Measurements from ENCODE around the gene RPP38. TPM values are rescaled to one million over a fixed set of nuclear protein-coding genes. Genes with fewer than 3 reads are reported as not detected.

The RPP38 gene
- total RNA-seq, 1 donor from 2014 or later = 13.0 TPM

DNA sequence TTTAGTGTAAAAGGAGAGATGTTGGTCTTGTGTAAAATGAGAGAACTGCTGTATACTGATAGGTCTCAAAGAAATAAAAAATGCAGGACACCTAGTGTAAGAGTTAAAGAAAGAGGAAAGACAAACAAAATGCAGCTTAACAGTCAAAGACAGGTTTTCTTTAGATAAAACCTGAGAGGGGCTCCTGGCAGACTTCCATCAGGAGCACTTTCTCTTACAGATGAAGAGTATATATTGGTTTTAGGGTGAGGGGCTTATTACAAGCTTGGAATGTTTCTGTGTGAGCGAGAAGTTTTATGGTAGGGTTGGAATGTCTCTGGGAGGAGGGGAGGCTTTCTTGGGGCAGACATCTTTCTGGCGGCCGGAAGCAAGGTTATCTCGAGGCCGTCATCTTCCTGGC, 24.8 kb upstream of the RPP38 start:
- no peaks in the 10 kb centered on the region for H3K9me3 Mint-ChIP-seq (ENCODE audit: unreplicated experiment)

DNA sequence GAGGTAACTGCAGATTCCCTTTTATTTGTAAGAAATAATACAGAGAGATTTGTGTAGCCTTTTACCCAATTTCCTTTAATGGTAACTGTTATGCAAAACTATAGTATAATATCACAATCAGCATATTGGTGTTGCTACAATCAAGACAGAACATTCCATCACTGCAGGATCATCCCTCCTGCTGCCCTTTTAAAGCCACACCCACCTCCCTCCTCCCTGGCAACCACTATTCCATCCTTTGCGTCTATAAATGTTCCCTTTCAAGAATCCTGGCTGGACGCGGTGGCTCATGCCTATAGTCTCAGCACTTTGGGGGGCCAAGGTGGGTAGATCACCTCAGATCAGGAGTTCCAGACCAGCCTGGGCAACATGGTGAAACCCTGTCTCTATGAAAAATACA, 21.7 kb upstream of the RPP38 start:
- peaks cover 6% of the 10 kb centered on the region for H3K36me3 Mint-ChIP-seq (ENCODE audit: low read depth, unreplicated experiment)
- no peak overlapping the region for H3K4me3 Mint-ChIP-seq (ENCODE audit: unreplicated experiment)
- no peak overlapping the region for H3K27ac Mint-ChIP-seq (ENCODE audit: unreplicated experiment)
- H3K27me3 Mint-ChIP-seq (ENCODE audit: unreplicated experiment) = no peaks in the 10 kb centered on the region
- H3K9me3 Mint-ChIP-seq (ENCODE audit: unreplicated experiment) = no peaks in the 10 kb centered on the region
- no peak for DNase-seq (ENCODE audit: low spot score)
- TF ChIP-seq, protein P1, sequence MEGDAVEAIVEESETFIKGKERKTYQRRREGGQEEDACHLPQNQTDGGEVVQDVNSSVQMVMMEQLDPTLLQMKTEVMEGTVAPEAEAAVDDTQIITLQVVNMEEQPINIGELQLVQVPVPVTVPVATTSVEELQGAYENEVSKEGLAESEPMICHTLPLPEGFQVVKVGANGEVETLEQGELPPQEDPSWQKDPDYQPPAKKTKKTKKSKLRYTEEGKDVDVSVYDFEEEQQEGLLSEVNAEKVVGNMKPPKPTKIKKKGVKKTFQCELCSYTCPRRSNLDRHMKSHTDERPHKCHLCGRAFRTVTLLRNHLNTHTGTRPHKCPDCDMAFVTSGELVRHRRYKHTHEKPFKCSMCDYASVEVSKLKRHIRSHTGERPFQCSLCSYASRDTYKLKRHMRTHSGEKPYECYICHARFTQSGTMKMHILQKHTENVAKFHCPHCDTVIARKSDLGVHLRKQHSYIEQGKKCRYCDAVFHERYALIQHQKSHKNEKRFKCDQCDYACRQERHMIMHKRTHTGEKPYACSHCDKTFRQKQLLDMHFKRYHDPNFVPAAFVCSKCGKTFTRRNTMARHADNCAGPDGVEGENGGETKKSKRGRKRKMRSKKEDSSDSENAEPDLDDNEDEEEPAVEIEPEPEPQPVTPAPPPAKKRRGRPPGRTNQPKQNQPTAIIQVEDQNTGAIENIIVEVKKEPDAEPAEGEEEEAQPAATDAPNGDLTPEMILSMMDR (IDR thresholded peaks at IDR 0.05; ENCODE audit: unreplicated experiment) = no peak
- H3K4me1 Mint-ChIP-seq (ENCODE audit: unreplicated experiment) = no peaks in the 10 kb centered on the region

More for the DNA sequence above, 24.8 kb upstream of the RPP38 start:
- Mint-ChIP-seq H3K4me3 (ENCODE audit: unreplicated experiment) (no peak overlapping the region), H3K27ac (ENCODE audit: unreplicated experiment) (no peak overlapping the region), H3K36me3 (ENCODE audit: low read depth, unreplicated experiment) (peaks cover 6% of the 10 kb centered on the region), H3K27me3 (ENCODE audit: unreplicated experiment) (peaks cover 2% of the 10 kb centered on the region), H3K4me1 (ENCODE audit: unreplicated experiment) (no peaks in the 10 kb centered on the region)
- DNase-seq (ENCODE audit: low spot score) = no peak
- TF ChIP-seq, protein P1 (IDR thresholded peaks at IDR 0.05; ENCODE audit: unreplicated experiment) = no peak

DNA sequence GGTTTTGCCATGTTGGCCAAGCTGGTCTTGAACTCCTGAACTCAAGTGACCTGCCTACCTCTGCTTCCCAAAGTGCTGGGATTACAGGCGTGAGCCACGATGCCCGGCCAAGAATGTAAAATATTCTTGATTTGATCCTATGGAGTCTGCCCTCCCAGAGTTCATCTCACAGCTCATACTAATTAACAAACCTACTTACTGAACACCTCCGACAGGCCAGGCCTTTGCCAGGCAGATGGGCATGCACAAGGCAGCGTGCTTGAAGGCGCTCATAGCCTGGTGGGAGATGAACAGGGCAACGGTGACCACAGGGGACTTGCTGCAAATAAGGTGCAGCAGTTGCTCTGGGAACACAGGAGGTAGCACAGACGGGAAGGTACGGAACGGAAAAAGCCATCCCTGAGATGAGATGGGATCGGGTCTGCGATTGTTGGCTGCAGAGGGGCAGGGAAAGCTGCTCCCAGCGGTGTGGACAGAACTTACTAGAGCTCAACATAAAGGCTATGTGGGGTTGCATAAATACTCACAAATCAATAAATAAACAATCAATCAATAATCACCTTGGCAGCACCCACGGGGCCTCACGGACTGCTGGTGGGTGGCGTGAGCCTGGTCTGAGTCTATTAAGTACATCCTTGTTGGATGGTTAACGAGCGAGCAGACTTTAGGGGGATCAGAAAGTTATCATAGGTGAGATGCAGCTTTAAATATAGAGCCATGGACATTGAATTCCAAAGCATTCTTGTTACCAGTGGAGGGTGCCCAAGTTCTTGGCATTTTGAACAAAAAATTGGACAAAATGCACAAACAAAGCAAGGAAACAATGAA, 13.3 kb upstream of the RPP38 start:
- no peak overlapping the region for H3K27ac Mint-ChIP-seq (ENCODE audit: unreplicated experiment)
- no peak for DNase-seq (ENCODE audit: low spot score)
- no peaks in the 10 kb centered on the region for H3K4me1 Mint-ChIP-seq (ENCODE audit: unreplicated experiment)
- no peaks in the 10 kb centered on the region for H3K9me3 Mint-ChIP-seq (ENCODE audit: unreplicated experiment)
- H3K27me3 Mint-ChIP-seq (ENCODE audit: unreplicated experiment) = peaks cover under 1% of the 10 kb centered on the region
- H3K36me3 Mint-ChIP-seq (ENCODE audit: low read depth, unreplicated experiment) = no peaks in the 10 kb centered on the region
- no peak overlapping the region for H3K4me3 Mint-ChIP-seq (ENCODE audit: unreplicated experiment)
- TF ChIP-seq, protein P1 (IDR thresholded peaks at IDR 0.05; ENCODE audit: unreplicated experiment) = no peak

DNA sequence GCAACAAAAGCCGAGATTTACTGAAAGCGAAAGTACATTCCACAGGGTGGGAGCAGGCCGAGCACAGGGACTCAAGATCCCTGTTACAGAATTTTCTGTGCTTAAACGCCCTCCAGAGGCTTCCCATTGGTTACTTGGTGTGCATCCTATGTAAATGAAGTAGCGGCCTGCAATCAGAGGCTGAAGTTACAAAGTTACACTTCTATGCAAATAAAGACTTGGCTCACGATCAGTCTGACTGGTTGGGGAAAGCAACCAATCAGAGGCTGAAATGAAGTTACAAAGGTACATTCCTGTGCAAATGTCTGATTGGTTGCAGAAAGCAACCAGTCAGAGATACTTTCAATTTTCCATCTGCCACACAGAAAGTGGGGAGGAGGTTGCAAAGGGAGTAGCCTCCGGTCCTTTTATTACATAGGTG, 12.6 kb upstream of the RPP38 start:
- H3K27me3 Mint-ChIP-seq (ENCODE audit: unreplicated experiment) = peaks cover 1% of the 10 kb centered on the region
- TF ChIP-seq, protein P1 (IDR thresholded peaks at IDR 0.05; ENCODE audit: unreplicated experiment) = no peak
- H3K4me3 Mint-ChIP-seq (ENCODE audit: unreplicated experiment) = no peak overlapping the region
- no peaks in the 10 kb centered on the region for H3K36me3 Mint-ChIP-seq (ENCODE audit: low read depth, unreplicated experiment)
- no peak overlapping the region for H3K27ac Mint-ChIP-seq (ENCODE audit: unreplicated experiment)
- DNase-seq (ENCODE audit: low spot score) = no peak
- no peaks in the 10 kb centered on the region for H3K4me1 Mint-ChIP-seq (ENCODE audit: unreplicated experiment)
- no peaks in the 10 kb centered on the region for H3K9me3 Mint-ChIP-seq (ENCODE audit: unreplicated experiment)

All from endothelial cell (in vitro differentiated cells).